Germinal center (tissue), 1 donor: ENCODE data around the gene ZNF750.

Experiments
- DNase-seq: peaks from one replicate; pipeline ENCODE4 v3.0.0; 2012; ENCODE audit warnings: mixed read lengths, low spot score

ZNF750 gene

GRCh38 chr17:82812058-82812457 is 27.8 kb downstream of the ZNF750 start:
- DNase-seq, result no peak

GRCh38 chr17:82810644-82811430 is 29.0 kb downstream of the ZNF750 start:
- no peak for DNase-seq

DNA sequence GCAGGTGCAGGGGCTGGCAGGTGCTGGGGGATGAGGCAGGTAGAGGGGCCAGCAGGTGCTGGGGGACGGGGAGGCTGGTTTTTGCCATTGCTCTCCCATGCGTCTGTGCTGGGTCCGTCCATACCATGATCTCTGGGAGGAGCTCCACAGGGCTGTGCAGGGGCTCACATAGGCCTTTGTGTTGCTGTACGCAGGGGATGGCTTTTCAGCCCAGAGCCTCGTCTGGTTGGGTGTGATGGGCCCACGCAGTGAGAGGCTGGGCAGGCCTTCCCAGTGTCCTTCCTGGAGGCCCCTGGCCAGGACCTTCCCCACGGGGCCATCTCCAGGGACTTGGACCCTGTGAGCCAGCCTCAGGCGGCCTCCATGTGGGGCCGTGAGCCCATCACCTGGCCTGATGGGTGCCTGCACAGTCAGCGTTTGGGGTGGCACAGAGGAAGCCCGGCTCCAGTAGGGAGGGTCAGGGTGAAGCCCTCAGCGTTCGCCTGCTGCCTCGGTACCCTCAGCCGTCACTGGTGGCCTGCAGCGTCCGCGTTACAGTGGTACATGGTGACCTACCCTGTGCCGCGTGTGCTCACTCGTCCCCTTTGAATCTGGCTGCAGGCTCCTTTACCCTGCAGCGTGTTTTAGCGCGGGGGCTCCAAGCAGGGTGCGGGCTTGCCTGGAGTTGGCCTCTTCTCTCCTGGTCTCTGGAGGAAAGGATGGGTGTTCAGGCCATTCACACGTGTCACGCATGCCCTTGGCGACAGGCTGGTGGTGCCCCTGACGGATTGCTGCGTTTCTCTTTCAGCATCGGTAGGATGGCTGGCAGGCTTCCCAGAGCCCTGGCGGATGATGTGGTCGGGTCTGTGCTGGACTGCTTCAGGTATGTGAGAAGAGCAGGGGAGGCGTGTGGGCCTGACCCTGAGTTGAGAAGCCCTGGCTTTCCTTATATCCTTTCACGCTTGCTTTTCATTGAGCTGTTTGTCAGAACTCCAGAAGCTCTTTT is 30.6 kb downstream of the ZNF750 start:
- DNase-seq, result no peak

DNA sequence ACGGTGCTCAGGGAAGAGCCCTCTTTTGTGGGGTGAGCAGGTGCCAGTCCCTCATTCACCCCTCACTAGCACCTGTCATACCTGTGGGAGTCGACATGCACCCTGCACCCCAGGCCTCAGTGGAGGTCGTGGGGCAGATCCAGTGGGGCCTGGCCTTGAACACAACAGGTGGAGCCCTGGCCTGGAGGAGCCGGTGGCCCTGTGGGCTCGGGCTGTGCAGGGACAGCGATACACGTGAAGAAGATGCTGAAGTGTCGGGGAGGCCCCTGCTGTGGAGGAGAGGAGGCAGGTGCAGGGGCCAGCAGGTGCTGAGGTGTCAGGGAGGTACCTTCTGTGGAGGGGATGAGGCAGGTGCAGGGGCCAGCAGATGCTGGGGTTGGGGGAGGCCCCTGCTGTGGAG is 31.8 kb downstream of the ZNF750 start:
- no peak for DNase-seq

- no peak for DNase-seq
Observed at GRCh38 chr17:82807562-82807961, 32.3 kb downstream of the ZNF750 start.

DNA sequence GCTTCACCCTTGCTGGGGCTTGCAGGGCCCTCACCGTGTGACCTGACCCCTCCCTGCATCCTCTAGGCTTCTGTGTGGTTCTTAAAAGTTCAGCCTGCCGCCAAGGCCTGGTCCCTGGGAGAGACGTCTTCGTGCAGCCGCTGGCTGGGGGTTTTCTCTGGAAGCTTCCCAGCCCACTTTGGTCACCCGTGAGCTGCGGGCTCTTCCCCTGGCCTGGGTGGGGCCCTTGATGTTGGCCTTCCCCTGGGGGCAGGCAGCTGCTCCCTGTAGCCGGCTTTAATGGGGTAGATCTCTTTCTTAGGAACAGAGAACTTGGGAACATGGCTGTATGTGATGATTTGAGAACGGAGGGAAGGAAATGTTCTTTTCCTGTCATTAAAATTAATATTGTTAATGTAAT is 32.7 kb downstream of the ZNF750 start:
- no peak for DNase-seq

GRCh38 chr17:82806645-82807044 is 33.2 kb downstream of the ZNF750 start:
- DNase-seq, result no peak

DNA sequence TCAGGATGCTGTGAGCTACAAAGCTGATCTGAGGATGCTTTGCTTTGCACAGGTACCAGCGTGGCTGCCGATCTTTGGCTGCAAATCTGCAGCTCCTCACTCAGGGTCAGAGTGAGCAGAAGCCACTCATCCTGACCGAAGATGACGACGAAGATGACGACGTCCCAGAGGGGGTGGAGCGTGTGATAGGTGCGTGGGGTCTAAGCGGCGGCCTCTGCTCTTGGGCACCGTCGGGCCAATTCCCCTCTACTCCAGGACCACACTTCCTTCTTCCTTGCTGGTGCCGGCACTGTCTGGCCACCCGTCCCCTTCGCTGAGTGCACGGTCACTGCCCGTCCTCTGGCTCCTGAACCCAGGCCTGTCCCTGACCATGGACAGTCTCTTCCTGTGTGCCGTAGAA is 34.0 kb downstream of the ZNF750 start:
- no peak for DNase-seq

GRCh38 chr17:82805254-82805653 is 34.6 kb downstream of the ZNF750 start:
- DNase-seq, result no peak

GRCh38 chr17:82804442-82805191 is 35.2 kb downstream of the ZNF750 start:
- no peak for DNase-seq

DNA sequence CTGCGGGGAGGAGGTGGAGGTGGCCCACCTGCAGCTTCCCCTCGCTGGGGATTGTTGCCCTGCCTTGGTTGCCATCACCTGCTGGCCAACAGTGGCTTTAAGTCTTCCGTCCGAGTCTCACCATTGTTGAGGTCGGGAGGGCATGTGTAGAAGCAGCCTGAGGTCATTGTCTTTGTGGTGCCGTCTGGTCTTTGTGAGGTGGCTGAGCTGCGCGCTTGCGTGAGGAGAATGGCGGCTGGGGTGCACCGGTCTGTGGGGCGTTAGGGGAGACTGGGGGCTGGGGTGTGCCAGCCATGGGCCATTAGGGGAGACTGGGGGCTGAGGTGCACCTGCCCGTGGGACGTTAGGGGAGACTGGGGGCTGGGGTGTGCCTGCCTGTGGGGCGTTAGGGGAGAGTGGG is 36.2 kb downstream of the ZNF750 start:
- no peak for DNase-seq

DNA sequence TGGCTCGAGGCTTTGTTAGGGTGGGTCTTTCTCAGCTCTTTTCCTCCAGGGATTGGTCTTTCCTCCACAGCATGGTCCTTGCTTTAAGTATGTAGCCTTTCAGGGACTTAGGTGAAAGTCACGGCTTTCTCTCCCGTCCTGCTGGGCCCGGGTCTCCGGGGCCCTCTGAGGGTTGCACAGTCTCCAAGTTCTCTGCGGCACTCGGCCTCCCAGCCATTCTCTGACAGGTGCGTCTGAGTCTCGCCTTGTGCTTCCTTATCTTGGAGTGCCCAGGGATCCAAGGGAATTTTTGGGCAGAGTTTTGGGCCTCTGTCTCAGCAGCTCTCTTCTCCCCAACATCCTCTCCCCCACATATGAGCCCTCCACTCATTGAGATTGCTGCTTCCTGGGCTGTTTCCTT is 36.6 kb downstream of the ZNF750 start:
- DNase-seq, result no peak

GRCh38 chr17:82802075-82802780 is 37.6 kb downstream of the ZNF750 start:
- no peak for DNase-seq

- no peak for DNase-seq
Observed at GRCh38 chr17:82801377-82801970, 38.3 kb downstream of the ZNF750 start.

- DNase-seq, result no peak
Observed at GRCh38 chr17:82800885-82801284, 38.9 kb downstream of the ZNF750 start.

- no peak for DNase-seq
Observed at GRCh38 chr17:82799591-82799990, 40.2 kb downstream of the ZNF750 start.

GRCh38 chr17:82798752-82799151 is 41.1 kb downstream of the ZNF750 start:
- DNase-seq, result no peak

- no peak for DNase-seq
Observed at GRCh38 chr17:82797061-82797460, 42.8 kb downstream of the ZNF750 start.

DNA sequence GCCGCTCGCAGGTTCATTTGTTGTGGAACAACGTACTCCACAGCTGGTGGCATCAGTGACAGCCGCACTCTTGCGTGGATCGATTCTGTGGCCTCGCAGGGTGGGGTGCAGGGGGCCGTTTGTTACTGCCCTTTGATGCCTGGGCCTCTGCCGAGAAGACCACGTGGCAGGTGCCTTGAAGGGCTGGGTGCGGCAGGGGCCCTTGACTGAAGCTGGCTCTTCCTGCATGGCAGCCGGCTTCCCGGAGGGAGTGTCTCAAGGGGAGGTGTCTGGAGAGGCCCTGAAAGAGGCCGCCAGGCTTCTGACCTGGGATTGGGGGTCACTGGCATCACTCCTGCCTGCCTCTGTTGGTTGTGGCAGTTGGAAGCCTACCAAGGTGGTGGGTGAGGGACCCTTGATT is 44.2 kb downstream of the ZNF750 start:
- DNase-seq, result no peak

DNA sequence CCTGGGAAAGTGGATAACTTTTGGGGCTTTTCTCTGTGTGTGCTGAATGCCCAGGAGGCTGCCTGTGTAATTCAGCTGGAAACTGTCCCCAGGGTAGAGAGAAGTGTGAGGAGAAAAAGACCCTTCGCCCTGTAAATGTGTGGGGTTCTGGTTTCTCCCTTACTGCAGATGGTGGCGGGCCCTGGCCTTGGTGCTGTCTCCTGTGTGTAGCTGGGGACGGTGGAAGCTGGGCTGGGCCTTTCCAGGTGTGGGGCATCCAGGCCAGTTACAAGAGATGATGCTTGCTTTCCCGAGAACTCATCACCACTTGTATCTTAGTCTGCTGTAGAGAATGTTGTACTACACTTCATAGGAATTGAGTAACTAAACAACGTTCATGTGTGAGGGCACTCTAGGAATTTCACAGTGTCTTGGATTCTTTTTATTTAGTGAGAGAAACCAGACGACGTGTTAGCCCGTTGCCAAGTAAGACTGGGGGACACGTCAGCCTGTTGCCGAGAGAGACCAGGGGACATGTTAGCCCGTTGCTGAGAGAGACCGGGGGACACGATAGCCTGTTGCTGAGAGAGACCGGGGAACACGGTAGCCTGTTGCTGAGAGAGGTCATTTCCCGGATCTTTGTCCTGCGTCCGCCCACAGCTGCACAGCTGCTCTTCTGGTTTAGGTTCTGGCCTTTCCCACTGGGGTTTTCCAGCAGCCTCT is 44.9 kb downstream of the ZNF750 start:
- no peak for DNase-seq
